Endothelial cell of hepatic sinusoid (primary cell): ENCODE results near the gene ACOX3.
"Not testable (repeated sequence)": the region's sequence is repeated elsewhere in the genome, so short reads cannot be mapped to it uniquely, and the experiment has no call there.

ENCODE experiments used
- in situ Hi-C: cut with HindIII; loops from 2 replicates; pipeline ENCODE4 v1.10.0; 2017; ENCODE audit warnings: low sequenced_read_pairs

ACOX3 gene

GRCh38 chr4:8440492-8441311 lies at the start of gene ACOX3, which contains the start of gene TRMT44:
ACOX3 (minus strand) TSS chr4:8440723; CDS start chr4:8416521, 24,202 bp downstream.
TRMT44 (plus strand) TSS chr4:8440777; CDS start chr4:8440823, 46 bp downstream.
- in situ Hi-C loops: no loop called here

- in situ Hi-C loops: no loop called here
These were observed 48.4 kb upstream of the ACOX3 start for GRCh38 chr4:8488791-8489369.

- in situ Hi-C loops: not testable (repeated sequence)
These were observed 46.1 kb upstream of the ACOX3 start for GRCh38 chr4:8486643-8487042.

GRCh38 chr4:8480221-8480620 lies 39.7 kb upstream of the ACOX3 start:
- in situ Hi-C loops: no loop called here

GRCh38 chr4:8478801-8479744 lies 38.5 kb upstream of the ACOX3 start:
- in situ Hi-C loops: no loop called here

GRCh38 chr4:8478371-8478770 lies 37.8 kb upstream of the ACOX3 start:
- in situ Hi-C loops: no loop called here

- in situ Hi-C loops: no loop called here
These were observed 37.2 kb upstream of the ACOX3 start for GRCh38 chr4:8477676-8478075.

- in situ Hi-C loops: no loop called here
These were observed 36.6 kb upstream of the ACOX3 start for GRCh38 chr4:8477095-8477635.

- in situ Hi-C loops: no loop called here
These were observed 35.4 kb upstream of the ACOX3 start for GRCh38 chr4:8475751-8476575.

GRCh38 chr4:8474856-8475255 lies 34.3 kb upstream of the ACOX3 start:
- in situ Hi-C loops: no loop called here

GRCh38 chr4:8473920-8474590 lies 33.5 kb upstream of the ACOX3 start:
- in situ Hi-C loops: no loop called here

GRCh38 chr4:8473198-8473919 lies 32.8 kb upstream of the ACOX3 start:
- in situ Hi-C loops: no loop called here

- in situ Hi-C loops: no loop called here
These were observed 32.2 kb upstream of the ACOX3 start for GRCh38 chr4:8472689-8473197.

GRCh38 chr4:8472158-8472688 lies 31.7 kb upstream of the ACOX3 start:
- in situ Hi-C loops: no loop called here

- in situ Hi-C loops: no loop called here
These were observed 30.8 kb upstream of the ACOX3 start for GRCh38 chr4:8471211-8471875.

GRCh38 chr4:8470451-8471024 lies 30.0 kb upstream of the ACOX3 start:
- in situ Hi-C loops: no loop called here

- in situ Hi-C loops: no loop called here
These were observed 29.0 kb upstream of the ACOX3 start for GRCh38 chr4:8469550-8469949.
